HG03520 (cell line): ENCODE measurements around the gene PALLD.
"Not testable (repeated sequence)": the region's sequence is repeated elsewhere in the genome, so short reads cannot be mapped to it uniquely, and the experiment has no call there.

Source experiments
- ATAC-seq: cut with Tn5 transposase; IDR thresholded peaks from one replicate; pipeline ENCODE4 v1.9.1; 2021; ENCODE audit warnings: mild to moderate bottlenecking, moderate library complexity; ENCODE audit not compliant: unreplicated experiment

PALLD gene

DNA sequence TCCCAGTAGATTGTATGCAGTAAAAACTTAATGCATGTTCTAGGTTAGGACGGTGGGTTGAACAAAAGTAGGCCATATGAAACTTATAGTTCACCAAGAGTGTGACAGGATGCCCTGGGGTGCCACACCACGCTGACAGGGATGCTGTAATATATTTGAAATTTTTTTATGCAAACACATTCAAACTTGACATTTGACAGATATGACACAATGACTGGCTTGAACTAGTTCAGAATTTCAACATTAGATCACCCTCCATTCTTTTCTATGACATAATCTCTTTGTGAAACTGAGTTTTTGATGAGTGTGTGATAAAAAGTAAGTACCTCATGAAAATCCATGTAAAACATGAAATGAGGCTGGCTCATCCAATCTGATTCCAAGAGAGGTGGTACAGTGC is 198.4 kb downstream of the PALLD start:
- ATAC-seq, result no peak

- ATAC-seq, result no peak
Observed at GRCh38 chr4:168696280-168696679, 199.4 kb downstream of the PALLD start.

DNA sequence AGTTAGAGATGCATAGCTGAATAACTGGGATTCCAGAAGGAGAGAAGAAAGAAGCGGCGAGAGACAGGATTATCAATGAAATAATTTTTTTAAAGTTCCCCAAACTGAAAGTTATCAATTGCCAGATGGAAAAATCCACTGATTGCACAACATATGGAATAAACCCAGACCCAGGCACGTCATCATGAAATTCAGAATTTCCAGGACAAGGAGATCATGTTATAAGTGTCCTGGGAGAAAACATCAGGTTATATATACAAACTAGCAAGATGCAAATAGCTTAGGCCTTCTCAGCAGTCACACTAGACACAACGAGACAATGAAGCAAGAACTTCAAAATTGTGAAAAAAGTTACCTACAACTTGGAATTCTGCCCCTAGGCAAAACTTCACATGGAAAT is 200.0 kb downstream of the PALLD start:
- ATAC-seq, result no peak

DNA sequence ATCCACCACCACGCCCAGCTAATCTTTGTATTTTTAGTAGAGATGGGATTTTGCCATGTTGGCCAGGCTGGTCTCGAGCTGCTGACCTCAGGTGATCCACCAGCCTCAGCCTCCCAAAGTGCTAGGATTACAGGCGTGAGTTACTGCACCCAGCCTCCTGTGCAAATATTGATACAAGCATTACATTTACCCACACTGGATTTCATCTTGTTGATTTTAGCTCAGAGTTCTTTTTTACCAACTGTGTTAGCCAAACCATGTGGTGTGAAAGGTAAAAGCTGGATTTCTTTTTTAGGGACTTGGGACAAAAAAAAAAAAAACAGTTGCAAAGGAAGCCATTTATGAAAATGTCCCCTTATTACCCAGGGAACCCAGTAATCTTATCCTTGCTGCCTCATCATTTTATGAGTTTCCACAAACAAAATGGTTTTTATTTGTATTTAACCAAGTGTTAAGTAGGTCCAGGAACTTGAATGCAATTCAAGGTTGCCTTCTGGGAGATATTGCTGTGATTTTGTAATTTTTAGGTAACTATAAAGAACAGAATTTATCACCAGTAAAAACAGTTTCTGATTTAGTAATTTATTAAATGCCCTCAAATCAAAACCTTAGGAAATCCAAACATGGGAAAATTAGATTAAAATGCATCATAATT is 202.5 kb downstream of the PALLD start:
- no peak for ATAC-seq

DNA sequence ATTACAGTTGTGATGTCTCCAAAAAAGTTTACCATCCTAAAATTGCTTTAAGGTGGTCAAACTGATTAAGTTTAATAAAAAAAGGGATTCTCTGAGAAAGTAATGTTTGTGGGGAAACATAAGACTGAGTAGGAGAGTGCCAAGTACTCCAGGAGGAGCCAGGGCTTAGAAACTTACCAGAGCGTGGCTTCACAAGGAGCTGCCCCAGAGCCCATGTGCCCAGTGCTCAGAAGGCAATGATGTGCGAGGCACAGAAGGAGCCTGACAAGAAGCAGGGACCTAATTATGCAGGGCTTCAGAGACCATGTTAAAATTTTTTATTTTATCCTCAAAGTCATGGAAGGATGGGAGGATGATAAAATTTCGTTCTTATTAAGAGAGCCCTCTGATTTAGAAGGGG is 204.2 kb downstream of the PALLD start:
- ATAC-seq, result no peak

- not testable (repeated sequence) for ATAC-seq
Observed at GRCh38 chr4:168702581-168703087, 205.8 kb downstream of the PALLD start.

DNA sequence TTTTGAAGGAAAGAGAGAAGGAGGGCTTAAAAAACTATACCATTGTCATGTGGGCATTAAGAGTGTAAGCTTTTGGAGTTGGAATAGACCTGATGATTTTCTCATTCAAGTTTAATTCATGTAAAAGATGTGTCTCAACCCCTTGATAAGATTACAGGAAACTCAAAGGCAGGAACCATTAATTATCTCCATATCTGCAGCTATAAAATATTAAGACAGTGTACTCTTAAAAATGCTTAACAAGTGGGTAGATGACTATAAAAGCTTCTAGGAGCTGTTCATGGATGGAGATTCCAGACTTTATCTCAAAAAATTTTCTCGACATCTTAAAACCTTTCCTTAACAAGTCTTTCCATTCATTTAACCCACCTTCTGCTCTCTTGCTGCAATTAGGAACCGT is 208.3 kb downstream of the PALLD start:
- no peak for ATAC-seq

DNA sequence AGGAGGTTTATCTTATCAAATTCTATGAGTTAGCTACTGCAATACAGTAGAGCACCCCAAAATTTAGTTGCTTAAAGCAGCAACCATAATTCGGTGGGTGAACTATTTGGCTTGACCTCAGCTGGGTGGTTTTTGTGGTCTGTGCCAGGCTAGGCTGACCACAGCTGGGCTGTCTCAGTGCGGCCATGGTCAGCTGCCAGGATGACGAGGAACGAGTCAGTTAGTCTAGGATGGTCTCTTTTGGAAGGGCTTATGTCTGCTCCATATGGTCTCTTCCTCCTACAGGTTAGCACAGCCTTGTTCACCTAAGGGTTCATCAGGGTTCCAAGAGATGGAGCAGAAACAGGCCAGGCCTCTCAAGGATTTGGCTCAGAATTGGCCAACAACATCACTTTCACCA is 210.4 kb downstream of the PALLD start:
- no peak for ATAC-seq

- no peak for ATAC-seq
Observed at GRCh38 chr4:168708108-168708507, 211.3 kb downstream of the PALLD start.

DNA sequence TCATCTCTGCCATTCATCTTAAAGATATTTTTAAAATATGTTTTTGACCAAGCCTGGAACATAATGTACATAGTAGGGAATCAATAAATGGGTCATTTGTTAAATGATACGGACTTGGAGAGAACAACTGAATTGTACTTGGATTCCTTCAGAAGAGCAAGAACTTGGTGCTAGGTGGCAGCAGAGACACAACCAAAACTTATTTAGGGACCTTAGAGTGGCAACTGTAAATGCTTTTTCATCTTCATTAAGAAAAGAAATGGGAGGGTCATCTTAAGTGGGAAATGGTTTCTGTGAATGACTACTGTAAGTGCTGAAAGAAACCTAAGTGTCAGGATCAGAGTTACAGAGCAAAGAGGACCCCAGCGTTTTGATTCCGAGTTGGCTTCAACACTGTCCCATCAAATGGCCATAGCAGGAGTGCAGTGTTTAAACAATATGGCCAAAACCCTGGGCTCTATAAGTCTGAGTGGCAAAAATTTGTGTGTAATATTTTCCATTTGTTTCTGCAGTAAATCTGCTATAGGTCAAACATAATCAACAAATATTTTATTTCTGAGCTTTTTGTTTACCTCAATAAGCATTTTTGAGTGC is 213.6 kb downstream of the PALLD start:
- ATAC-seq, result no peak

GRCh38 chr4:168711197-168712140 is 214.6 kb downstream of the PALLD start:
- no peak for ATAC-seq

- no peak for ATAC-seq
Observed at GRCh38 chr4:168712316-168712890, 215.6 kb downstream of the PALLD start.

DNA sequence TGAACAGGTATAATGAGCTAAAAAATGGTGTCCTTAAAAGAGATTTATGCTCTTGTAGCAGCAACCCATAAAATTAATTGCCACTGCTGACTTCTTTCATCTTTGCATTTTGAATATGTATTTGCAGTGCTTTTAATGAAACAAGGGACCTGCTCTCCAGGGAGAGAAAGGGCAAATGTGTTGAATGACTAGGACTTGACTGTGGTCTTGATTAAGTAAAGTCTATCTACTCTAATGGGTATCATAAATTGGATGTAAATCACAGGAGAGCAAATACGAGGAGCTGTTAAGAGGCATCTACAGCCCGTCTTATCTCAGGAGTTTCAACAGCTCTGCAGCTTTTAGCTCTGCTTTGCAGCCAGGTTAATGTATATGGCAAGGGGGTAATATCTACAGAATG is 216.4 kb downstream of the PALLD start:
- ATAC-seq, result no peak

- no peak for ATAC-seq
Observed at GRCh38 chr4:168715896-168716295, 219.0 kb downstream of the PALLD start.

- no peak for ATAC-seq
Observed at GRCh38 chr4:168716406-168717129, 219.7 kb downstream of the PALLD start.

- no peak for ATAC-seq
Observed at GRCh38 chr4:168717847-168718246, 221.0 kb downstream of the PALLD start.

- ATAC-seq, result no peak
Observed at GRCh38 chr4:168719725-168720124, 222.9 kb downstream of the PALLD start.

DNA sequence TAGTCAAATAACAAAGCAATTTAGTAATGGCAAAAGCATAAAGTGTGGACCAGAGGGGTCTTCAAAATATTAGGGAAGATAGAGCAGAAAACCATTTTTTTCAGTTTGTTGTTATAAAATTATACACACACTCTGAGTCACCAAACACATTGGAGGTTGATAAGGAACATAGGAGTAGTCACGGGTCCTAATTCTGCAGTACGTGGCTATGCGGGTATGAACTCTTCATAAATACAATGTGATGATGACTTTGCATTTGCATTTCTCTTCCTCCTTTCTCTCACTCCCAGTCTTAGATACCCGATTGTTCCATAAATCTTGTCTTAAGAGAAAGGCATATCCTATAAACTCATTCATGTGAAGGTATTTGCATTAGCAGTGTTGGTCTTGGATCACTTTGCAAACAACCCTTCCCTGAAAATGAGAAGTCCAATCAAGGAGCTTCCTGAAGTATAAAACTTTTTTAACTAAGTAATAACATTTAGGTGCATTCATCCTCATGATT is 223.6 kb downstream of the PALLD start:
- ATAC-seq, result no peak

GRCh38 chr4:168722391-168722790 is 225.5 kb downstream of the PALLD start:
- ATAC-seq, result no peak

GRCh38 chr4:168723020-168723419 is 226.2 kb downstream of the PALLD start:
- peak; percentile 36 for ATAC-seq
